Type B pancreatic cell (in vitro differentiated cells): ENCODE measurements around the gene CAMK1. TPM values are rescaled to one million over a fixed set of nuclear protein-coding genes. Genes with fewer than 3 reads are reported as not detected.

Source experiments
- DNase-seq: peaks from one replicate; pipeline ENCODE4 v3.0.0; 2021; ENCODE audit warnings: mixed read lengths; ENCODE audit not compliant: unreplicated experiment; ENCODE audit errors: extremely low spot score
- H3K27ac Mint-ChIP-seq: 2 replicates; pipeline ENCODE4 v1.8.0; 2021; ENCODE audit warnings: mild to moderate bottlenecking, mixed read lengths
- H3K27me3 Mint-ChIP-seq: 2 replicates; pipeline ENCODE4 v1.8.0; 2021; ENCODE audit warnings: mixed read lengths
- H3K36me3 Mint-ChIP-seq: 2 replicates; pipeline ENCODE4 v1.8.0; 2021; ENCODE audit warnings: mixed read lengths
- H3K4me1 Mint-ChIP-seq: one replicate; pipeline ENCODE4 v1.8.0; 2021; ENCODE audit warnings: mixed read lengths; ENCODE audit not compliant: unreplicated experiment
- H3K4me3 Mint-ChIP-seq: 2 replicates; pipeline ENCODE4 v1.8.0; 2021; ENCODE audit warnings: mild to moderate bottlenecking, mixed read lengths
- H3K9me3 Mint-ChIP-seq: 2 replicates; pipeline ENCODE4 v1.8.0; 2021; ENCODE audit warnings: mixed read lengths
- CTCF ChIP-seq: fragments of 200-600 bp; sonication (generic); conservative IDR thresholded peaks from 2 replicates; pipeline ENCODE4 v1.5.0; 2021; ENCODE audit warnings: antibody characterized with exemption, mild to moderate bottlenecking
- total RNA-seq: library from RNA; stranded (reverse); gene quantifications from 2 replicates; pipeline ENCODE4 v1.2.1, GENCODE V29; 2021; ENCODE audit warnings: low replicate concordance

Gene CAMK1
- total RNA-seq, 1 donor from 2014 or later = 9.1 TPM

- no peak for DNase-seq
- Mint-ChIP-seq H3K4me1 (peaks cover 24% of the 10 kb centered on the region), H3K27ac (peak overlapping the region; percentile 98), H3K4me3 (peak overlapping the region; percentile 100), H3K27me3 (no peaks in the 10 kb centered on the region), H3K36me3 (peaks cover 17% of the 10 kb centered on the region), H3K9me3 (no peaks in the 10 kb centered on the region)
- TF ChIP-seq CTCF = no peak
Observed at GRCh38 chr3:9750556-9751411, 19.0 kb downstream of the CAMK1 start.

DNA sequence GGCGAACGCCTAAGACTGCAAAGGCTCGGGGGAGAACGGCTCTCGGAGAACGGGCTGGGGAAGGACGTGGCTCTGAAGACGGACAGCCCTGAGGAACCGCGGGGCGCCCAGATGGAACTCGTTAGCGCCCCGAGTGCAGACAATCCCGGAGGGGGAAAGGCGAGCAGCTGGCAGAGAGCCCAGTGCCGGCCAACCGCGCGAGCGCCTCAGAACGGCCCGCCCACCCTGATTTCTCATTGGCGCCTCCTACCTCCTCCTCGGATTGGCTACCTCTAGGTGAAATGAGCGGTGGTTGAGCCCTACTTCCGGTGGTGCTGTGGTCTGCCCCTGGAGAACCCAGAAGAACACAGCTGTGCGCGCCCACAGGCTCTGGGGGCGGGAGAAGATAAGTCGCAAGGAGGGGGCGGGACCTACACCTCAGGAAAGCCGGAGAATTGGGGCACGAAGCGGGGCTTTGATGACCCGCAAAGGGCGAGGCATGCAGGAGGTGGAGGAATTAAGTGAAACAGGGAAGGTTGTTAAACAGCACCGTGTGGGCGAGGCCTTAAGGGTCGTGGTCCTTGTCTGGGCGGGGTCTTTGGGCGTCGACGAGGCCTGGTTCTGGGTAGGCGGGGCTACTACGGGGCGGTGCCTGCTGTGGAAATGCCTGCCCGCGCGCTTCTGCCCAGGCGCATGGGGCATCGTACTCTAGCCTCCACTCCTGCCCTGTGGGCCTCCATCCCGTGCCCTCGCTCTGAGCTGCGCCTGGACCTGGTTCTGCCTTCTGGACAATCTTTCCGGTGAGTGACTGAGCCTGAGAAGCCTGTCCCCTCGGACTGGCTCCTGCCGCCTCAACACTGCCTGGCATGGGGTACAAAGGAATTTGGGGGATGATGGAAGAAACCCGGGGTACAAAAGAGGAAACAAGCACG, 19.8 kb downstream of the CAMK1 start, which contains the start of gene OGG1:
Gene OGG1, plus strand, starts transcription at position 308 of the 911 bp plus-strand sequence. Its CDS starts 335 bp downstream, at position 643.
- H3K4me3 Mint-ChIP-seq = peak within 1 kb of the TSS; percentile 100
- DNase-seq = peak; percentile 93
- peak within 1 kb of the TSS; percentile 98 for H3K27ac Mint-ChIP-seq
- no peaks in the 10 kb centered on the region for H3K9me3 Mint-ChIP-seq
- no peaks in the 10 kb centered on the region for H3K27me3 Mint-ChIP-seq
- peaks cover 24% of the 10 kb centered on the region for H3K4me1 Mint-ChIP-seq
- TF ChIP-seq CTCF = no peak
- peaks cover 17% of the 10 kb centered on the region for H3K36me3 Mint-ChIP-seq

DNA sequence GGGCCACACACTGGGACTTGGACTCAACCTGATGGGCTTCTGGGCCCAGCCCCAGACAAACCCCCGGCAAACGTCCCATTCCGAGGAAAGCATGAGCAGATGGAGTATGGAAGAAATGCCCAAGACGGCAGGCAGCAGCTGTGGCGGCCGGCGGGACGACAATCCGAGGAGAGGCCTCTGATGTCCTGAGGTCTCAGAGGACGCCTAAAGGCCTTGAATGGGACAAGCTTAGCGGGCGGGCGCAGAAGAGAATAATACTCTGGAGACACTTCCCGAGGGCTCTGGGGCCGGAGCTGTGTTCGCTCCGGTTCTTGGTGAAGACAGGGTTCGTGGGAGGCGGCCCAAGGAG, 20.5 kb downstream of the CAMK1 start:
- no peaks in the 10 kb centered on the region for H3K27me3 Mint-ChIP-seq
- TF ChIP-seq CTCF = no peak
- H3K36me3 Mint-ChIP-seq = peaks cover 17% of the 10 kb centered on the region

GRCh38 chr3:9748031-9748430, 21.7 kb downstream of the CAMK1 start:
- H3K4me1 Mint-ChIP-seq = peaks cover 24% of the 10 kb centered on the region
- H3K27ac Mint-ChIP-seq = no peak overlapping the region
- no peak for TF ChIP-seq CTCF
- H3K36me3 Mint-ChIP-seq = peaks cover 17% of the 10 kb centered on the region
- no peak for DNase-seq
- peak overlapping the region; percentile 47 for H3K4me3 Mint-ChIP-seq
- H3K9me3 Mint-ChIP-seq = no peaks in the 10 kb centered on the region
- no peaks in the 10 kb centered on the region for H3K27me3 Mint-ChIP-seq

More for the DNA sequence above, 20.5 kb downstream of the CAMK1 start:
- H3K4me1 Mint-ChIP-seq = peaks cover 24% of the 10 kb centered on the region
- peak overlapping the region; percentile 100 for H3K4me3 Mint-ChIP-seq
- peak overlapping the region; percentile 98 for H3K27ac Mint-ChIP-seq
- H3K9me3 Mint-ChIP-seq = no peaks in the 10 kb centered on the region
- no peak for DNase-seq

DNA sequence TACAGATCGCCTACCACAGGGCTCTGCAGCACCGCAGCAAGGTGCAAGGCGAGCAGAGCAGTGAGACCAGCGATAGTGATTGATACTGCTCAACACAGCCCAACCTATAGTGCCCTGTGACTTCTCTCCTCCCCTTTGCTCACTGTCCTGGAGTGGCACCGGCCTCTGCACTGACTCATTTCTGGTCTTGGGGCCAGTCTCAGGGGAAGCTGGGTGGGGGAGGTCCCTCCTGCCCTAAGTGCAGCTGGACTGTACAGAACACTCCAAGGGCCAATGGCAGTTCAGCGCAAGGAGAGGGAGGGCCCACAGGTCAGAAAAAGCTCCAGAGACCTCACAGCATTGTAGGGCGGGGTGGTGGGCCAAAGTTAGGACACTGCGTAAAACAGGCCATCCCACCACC, 22.5 kb downstream of the CAMK1 start:
- H3K27ac Mint-ChIP-seq = no peak overlapping the region
- no peak for TF ChIP-seq CTCF
- no peaks in the 10 kb centered on the region for H3K27me3 Mint-ChIP-seq
- H3K9me3 Mint-ChIP-seq = no peaks in the 10 kb centered on the region
- H3K36me3 Mint-ChIP-seq = peaks cover 17% of the 10 kb centered on the region
- no peak for DNase-seq
- peak overlapping the region; percentile 26 for H3K4me3 Mint-ChIP-seq
- H3K4me1 Mint-ChIP-seq = peaks cover 24% of the 10 kb centered on the region
